C1 segment of cervical spinal cord (tissue), 14 donors: ENCODE measurements around the gene ETNK1.
A peak's percentile ranks its signal among the peaks of the same experiment; 100 is the strongest.
"Not testable (repeated sequence)": the region's sequence is repeated elsewhere in the genome, so short reads cannot be mapped to it uniquely, and the experiment has no call there.

Experiments
- DNase-seq, 14 donors: peaks; one replicate each; lab custom pipeline; 2025; lab: John Stamatoyannopoulos, UW

The ETNK1 gene, protein sequence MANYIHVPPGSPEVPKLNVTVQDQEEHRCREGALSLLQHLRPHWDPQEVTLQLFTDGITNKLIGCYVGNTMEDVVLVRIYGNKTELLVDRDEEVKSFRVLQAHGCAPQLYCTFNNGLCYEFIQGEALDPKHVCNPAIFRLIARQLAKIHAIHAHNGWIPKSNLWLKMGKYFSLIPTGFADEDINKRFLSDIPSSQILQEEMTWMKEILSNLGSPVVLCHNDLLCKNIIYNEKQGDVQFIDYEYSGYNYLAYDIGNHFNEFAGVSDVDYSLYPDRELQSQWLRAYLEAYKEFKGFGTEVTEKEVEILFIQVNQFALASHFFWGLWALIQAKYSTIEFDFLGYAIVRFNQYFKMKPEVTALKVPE

DNA sequence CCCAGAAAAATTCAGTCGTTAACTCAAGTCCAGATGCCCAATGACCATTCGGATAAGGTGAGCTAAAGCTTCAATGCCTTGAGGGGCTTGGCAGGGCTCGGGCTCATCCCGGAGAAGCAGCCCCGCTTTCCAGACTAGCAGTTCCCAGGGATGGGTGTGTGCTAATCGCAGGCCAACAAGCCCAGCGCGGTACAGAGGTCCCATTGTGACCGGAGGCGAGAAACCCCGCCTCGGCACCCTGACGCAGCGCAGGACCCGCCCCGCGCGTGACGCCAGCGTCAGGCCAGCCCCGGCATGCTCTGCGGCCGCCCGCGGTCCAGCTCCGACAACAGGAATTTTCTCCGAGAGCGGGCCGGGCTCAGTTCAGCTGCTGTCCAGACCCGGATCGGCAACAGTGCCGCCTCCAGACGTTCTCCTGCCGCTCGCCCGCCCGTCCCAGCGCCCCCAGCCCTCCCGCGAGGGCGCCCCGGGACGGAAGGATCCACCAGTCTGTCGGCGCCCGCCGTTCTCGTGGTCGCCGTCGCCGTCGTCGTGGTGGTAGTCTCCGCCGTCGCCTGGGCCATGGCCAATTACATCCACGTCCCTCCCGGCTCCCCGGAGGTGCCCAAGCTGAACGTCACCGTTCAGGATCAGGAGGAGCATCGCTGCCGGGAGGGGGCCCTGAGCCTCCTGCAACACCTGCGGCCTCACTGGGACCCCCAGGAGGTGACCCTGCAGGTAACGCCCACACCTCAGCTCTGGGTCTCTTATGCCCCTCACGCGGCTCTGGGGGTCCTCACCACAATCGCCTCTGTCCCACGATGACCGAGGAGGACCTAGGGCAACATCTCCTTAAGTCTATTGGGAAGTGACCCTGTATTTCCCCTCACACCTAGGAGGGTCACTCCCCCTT is at the start of gene ETNK1:
TSS of gene ETNK1 (plus strand) at position 302 of the 892 bp plus-strand sequence. CDS start at position 562, 260 bp downstream.
- peak; percentile 62 to 98 (median 92) for DNase-seq

DNA sequence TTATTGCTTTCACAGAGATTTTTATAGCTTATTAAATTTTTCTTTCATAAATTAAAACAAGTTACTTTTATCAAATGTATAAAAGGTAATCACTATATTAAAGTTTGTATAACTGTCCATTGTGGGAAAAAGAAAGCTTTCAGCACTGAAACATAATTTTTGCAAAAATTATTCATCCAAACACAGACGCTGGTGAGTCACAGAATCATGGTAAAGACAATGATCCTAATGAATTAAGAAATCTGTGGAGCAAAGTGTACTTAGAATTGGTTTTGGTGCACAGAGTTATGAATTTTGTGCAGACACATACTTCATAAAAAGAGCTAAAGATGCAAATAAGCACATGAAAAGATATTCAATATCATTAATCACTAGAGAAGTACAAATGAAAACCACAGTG is 48.9 kb upstream of the ETNK1 start:
- DNase-seq, result no peak

DNA sequence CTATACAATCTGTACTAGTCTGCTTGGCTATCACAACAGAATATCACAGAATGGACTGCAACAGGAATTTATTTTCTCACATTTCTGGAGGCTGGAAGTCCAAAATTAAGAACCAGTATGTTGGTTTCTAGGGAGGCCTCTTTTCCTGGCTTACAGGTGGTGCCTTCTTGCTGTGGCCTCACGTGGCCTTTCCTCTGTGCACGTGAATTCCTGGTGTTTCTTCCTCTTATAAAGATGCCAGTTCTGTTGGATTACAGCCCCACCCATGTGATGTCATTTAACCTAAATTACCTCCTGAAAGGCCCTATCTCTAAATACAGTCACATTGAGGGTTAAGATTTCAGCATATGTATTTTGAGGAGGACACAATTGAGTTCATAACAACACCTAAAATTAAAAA is 48.5 kb upstream of the ETNK1 start:
- DNase-seq, result no peak

DNA sequence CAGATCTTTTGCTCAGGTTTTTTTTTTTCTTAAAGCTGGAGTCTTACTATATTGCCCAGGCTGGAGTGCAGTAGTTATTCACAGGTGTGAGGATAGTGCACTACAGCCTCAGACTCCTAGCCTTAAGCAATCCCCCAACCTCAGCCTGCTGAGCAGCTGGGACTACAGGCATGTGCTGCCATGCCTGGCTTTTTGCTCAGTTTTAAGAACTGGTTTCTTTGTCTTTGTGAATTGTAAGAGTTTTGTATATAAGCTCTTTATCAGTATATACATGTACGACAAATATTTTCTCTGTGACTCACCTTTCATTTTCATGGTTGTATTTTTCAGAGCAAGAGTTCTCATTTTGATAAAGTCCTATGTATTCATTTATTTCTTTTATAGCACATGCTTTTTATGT is 47.3 kb upstream of the ETNK1 start:
- DNase-seq, result no peak

DNA sequence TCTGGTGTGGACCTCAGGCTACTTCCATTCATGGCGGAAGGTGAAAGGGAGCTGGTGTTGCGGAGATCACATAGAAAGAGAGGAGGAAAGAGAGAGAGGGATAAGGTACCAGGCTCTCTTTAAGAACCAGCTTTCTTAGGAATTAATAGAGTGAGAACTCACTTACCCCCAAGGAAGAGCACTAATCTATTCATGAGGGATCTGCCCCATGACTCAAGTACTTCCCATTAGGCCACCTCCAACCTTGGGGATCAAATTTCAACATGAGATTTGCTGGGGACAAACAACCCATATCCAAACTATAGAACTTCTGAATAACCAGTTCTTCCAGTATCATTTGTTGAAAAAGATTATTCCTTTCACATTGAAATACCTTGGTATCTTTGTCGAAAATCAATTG is 46.6 kb upstream of the ETNK1 start:
- DNase-seq, result no peak

DNA sequence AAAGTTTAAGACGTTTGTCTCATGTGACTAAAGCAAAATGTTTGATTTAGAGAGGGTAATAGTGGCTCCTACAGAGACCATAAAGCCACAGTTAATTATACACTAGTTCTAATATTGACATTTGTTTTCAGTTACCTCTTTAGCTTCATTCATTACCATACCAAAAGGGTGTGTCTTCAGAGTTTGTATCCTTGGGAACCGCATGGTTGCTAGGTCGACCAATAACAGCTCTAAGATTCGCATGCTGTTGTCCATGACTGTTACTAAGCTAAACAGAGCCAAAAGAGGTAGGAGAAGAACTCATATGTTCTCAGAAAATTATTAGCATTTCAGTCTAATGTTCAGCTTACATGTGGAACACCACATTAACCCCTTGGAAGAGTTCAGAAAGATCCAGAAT is 36.2 kb upstream of the ETNK1 start:
- no peak for DNase-seq

DNA sequence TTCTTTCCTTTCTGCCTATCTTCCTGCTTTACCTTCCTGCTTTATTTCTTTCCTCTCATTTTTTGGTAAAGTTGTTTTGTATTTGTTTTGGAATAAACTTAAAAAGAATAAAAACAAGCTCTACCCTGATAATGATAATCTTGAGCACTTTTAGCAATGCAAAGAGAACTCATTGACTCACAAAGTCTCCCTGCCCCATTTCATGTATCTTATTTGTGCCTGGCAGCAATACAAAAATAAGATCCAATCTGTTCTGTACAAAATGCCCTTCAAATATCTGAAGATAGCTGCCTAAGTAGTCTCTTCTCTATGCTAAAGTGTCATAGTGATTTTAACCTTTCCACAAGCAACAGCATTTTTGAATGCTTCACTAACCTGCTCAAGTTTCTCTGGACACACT is 31.1 kb upstream of the ETNK1 start:
- no peak for DNase-seq

DNA sequence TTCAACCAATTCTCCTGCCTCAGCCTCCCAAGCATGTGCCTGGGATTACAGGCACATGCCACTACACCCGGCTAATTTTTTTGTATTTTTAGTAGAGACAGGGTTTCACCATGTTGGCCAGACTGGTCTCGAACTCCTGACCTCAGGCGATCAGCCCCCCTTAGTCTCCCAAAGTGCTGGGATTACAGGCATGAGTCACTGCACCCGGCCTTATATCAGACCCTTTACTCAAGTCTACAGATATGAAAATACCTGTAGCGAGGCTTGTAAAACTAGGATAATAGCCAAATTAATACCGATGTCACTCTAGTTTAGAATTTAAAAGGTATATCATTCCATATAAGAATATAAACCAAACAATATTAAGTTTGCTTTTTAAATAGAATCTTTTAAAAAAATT is 27.4 kb upstream of the ETNK1 start:
- not testable (repeated sequence) for DNase-seq

DNA sequence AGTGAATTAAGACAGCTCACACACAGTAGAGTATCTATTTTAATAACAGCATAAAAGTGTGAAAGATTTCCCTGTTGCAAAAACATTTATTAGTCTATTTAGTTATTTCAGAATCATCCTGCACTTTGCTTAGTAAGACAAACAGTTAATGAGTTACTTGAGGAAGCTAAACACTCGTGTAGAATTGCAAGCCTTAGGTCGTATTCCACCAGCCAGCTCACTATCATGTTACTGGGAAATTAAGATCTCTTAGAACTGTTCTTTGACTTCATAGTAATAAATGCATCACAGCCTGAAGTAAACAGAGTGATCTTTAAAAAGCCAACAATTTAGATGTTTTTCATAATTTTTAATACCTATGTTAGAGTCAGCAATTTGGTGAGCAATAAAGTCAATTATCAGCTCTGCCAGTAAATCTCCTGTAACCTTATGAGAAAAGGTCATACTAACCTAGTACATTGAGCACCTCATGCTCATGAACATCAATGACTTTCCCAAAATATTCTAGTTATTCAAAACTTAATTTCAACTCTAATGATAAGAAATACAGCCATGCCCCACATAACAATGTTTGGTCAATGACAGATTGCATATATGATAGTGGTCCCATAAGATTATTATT is 26.7 kb upstream of the ETNK1 start:
- DNase-seq, result no peak

DNA sequence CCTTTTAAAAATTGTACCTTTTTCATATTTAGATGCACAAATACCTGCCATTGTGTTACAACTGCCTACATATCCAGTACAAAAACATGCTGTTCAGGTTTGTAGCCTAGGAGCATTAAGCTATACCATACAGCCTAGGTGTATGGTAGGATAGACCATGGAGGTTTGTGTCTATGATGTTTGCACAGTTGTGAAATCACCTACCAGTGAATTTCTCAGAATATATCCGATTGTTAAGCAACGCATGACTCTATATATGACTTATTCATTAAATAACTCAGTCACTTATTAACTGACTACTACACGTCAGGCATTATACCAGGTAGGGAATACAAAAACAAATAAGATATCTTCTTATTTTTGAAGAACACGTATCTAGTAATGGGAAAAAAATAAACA is 26.2 kb upstream of the ETNK1 start:
- DNase-seq, result no peak

DNA sequence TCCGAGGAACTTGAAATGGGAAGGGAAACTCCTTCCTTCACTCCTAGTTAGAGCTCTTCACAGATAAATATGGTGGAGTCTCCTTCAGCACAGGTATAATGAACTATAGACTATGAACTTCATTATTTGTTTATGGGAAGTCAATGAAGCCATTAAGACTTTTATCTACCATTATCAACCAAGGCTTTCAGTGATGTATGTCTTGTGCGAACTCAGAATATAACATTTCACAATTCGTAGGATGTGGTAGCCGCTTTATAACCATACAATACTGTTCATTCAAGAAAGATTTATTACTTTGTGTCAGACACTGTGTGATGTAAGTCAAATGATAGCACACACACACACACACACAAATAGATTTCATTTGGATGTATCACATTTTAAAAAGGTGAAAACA is 24.8 kb upstream of the ETNK1 start:
- DNase-seq, result no peak

DNA sequence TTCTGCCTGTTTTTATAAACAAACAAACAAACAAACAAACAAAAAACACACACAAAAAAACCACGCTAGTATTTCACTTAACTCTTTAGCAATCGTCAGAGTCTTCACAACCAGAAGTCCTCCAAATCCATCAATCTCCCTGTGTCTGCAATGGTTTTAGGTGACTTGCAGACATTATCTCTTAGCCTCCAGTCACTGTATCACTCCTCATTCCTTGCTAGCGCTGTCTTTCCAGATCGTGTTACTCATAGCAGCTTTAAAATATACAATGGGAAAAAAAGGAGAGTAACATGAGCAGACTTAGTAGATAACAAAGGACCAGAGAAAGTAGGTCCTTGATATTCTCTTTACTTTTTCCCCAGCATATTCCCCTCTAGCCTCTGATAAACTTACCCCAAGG is 15.5 kb upstream of the ETNK1 start:
- no peak for DNase-seq

DNA sequence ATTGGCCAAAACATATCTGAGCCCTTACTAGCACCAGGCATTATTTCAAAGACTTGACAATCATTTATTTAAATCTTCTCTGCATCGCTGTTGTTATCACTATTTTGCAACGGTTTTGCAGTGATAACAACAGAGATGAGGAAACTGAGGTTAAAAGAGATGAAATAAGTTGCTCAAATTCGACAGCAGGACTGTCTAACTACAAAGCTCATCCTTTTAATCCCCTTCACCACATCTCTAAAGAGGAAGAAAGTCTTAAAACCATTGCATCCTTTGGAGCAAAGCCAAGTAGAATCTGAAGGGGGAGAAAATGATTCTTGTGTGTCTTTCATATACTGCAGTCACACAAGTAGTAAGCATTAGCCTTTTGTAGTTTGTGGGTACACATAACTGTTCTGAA is 14.8 kb upstream of the ETNK1 start:
- no peak for DNase-seq

DNA sequence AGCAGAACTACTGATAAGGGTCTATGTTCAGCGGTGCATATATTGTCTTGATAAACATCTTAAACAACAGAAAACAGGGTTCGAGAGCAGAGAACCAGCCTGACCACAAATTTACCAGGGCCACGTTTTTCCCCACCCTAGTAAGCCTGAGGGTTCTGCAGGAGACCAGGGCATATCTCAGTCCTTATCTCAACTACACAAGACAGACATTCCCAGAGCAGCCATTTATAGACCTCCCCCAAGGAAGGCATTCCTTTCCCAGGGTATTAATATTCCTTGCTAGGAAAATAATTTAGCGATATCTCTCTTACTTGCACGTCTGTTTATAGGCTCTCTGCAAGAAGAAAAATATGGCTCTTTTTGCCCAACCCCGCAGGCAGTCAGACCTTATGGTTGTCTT is 12.1 kb upstream of the ETNK1 start:
- not testable (repeated sequence) for DNase-seq

DNA sequence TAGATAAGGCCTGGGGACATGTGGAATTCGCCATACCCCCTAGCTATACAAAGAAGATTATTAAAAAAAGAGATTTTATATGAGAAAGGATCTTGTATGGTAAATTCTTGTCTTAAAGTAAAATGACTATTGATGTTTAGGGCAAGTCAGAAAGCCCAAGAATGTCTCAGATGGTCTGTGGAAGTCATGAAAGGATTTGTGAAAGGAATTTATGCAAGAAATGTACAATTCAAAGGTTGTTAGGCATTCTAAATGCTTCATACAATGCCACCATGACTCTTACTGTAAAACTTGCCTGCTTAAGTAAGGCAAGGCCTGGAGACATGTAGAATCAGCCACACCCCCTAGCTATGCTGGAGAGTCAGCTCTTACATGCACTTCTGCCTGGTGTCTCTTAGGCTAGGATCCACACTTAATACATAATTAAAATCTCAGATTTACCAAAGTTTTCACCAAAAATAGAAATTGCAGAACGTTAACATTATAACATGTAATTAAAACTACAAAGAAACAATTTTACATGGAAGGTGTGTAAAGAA is 8.9 kb upstream of the ETNK1 start:
- DNase-seq, result no peak

DNA sequence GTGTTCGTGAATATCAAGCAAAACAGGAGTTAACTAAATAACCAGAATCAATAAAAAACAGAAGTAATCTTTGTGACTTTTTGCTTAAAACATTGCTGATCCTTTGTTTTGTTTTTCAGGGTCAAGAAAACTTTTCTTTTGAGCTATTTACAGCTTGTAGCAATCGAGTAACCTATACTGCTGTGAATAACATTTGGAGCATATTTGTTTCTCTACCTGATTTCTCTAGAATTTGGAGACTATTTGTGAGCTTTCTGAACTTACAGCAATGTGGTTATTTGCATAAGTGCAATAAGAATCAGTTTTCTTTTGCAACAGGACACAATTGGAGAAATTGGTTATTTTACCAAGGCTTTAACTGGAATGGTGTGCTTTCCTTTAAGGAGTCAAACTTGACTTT is 7.3 kb upstream of the ETNK1 start:
- DNase-seq, result no peak

DNA sequence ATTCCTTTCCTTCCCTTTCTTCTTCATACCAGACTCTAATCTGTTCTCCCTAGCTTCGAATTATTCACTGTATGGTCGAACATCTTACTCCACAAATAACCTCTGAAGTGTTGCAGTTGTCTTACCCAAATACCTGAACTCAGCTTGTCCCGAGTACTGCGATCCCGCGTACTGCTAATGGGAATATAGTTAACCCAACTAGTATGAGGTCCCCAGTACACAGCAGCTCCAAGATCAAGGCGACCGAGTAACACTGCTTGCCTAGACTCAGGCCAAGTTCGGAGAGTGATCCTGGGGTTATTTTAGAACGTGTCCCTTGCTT is 462 bp upstream of the ETNK1 start:
- no peak for DNase-seq

DNA sequence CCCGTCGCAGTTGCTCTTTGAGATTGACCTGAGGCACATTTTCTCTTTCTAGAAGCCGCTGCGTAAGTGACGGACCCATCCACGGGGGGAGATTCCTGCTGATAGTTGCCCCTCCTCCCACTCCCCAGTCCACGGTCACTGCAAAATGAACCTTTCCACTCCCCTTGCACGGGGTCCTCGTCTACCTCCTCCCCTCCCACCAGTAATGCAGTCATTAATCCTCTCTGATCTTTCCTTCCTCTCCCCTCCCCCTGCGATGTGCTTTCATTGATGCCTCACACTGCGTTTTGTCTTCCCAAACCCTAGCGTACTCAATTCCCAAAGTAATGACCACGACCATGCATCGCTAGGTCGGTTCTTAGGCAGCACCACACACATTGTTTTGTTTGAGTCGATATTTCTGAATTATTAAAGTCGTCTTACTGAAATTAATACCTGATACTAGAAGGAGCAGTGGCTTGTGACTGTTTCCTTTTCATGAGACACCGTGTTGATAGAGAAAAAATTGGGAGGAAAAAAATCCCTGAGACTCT is 857 bp downstream of the ETNK1 start:
- DNase-seq, result peak in 12 of 14 donors; percentile 42 to 79 (median 58)

DNA sequence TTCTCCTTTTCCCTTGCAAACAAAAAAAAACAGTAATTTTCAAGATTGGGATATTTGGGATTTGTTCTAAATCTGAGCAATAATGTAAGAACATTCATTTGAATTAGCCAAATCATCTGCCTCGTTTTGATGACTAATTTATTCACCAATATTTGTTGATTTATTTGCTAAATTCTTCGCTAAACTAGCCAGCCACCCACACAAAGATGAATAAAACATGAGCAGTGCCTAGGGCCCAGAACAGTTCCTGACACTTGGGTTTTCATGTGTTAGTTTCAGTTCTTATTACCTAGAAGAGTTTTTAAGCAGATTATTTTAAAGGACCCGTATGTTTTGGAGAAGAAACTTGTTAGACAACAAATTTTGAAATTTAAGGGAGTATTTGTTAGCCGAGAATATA is 1.4 kb downstream of the ETNK1 start:
- DNase-seq, result peak in 1 of 14 donors; percentile 14

DNA sequence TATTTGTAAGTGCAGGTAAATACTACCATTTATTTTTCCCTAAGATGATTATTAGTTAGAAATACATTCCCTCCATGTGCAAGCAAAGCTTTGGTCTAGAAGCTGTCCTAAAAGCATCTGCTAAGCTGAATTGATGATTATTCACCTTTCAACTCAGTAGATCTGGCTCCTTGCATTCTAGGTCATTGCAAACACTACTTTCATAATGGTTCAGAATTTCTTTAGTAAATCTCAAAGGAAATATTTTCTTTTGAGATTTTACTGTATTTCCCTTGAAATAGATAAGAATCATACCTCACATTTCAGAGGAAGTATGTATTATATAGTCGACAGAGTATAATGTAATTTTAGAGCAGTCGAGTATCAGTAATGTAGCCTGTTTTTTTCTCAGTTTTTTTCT is 2.4 kb downstream of the ETNK1 start:
- DNase-seq, result no peak

DNA sequence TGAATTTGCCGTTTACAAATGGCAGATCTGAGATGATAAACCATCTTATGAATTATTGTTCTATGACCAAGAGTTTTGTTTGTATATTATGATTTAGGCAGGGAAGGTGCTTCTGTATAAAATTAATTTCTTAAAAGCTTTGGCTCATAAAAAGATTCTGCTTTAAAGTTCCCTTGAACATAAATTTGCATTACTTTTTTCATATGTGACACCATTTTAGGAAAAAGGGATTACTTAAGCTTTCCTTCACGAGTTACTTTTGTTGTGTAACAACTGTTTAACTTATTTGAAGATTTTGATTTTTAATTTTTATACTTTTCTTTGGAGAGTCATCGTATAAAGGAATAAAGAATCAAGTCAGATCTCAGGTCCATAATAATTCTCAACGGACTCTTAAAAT is 3.3 kb downstream of the ETNK1 start:
- DNase-seq, result no peak

DNA sequence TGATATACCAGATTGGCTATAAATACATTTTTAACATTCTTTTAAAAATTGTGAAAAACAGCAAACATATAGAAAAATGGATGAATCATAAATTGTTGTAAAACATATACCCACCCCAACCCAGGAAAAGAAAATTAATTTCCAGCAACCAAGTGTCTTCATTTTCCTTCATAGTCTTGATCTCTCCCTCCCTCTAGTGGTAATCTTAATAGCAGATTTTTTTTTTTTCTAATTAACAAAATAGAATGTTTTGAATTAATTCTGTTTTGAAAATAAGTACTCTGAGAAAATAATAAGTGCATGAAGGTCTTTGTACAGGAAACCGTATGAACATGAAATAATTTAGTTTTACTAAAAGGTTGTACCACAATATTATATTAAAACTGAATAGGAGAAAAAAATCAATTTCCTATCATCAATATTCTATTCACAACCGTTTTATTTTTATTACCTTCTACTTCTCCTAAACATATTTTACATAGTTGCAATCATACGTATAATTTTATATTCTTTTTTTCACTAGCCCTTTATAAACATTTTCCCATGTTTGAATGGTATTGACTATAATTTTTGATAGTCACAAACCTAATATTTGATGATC is 7.0 kb downstream of the ETNK1 start:
- DNase-seq, result no peak
